Fibroblast of lung (primary cell): ENCODE data around the gene TMPRSS13. TPM values are rescaled to one million over a fixed set of nuclear protein-coding genes. Genes with fewer than 3 reads are reported as not detected.

ENCODE experiments used
- DNase-seq, 2 donors: peaks; one replicate each; pipeline versions ENCODE4 v3.0.0 to v3.0.0-alpha.2; 2010; ENCODE audit warnings: low read depth in 2 of 2
- H2AFZ ChIP-seq: 2 replicates; pipeline ENCODE4 v1.5.1; 2012; ENCODE audit warnings: low read length, control low read depth, inconsistent platforms
- H3K27ac ChIP-seq: 2 replicates; pipeline ENCODE4 v1.5.1; 2011; ENCODE audit warnings: low read length, control low read depth; ENCODE audit not compliant: insufficient read depth
- H3K27me3 ChIP-seq: 2 replicates; pipeline ENCODE4 v1.5.1; 2011; ENCODE audit warnings: mild to moderate bottlenecking, low read length; ENCODE audit not compliant: control insufficient read depth, insufficient read depth
- H3K36me3 ChIP-seq: 2 replicates; pipeline ENCODE4 v1.5.1; 2011; ENCODE audit warnings: low read length; ENCODE audit not compliant: control insufficient read depth, insufficient read depth
- H3K4me1 ChIP-seq: 2 replicates; pipeline ENCODE4 v1.5.1; 2011; ENCODE audit warnings: low read length; ENCODE audit not compliant: control insufficient read depth, insufficient read depth; ENCODE audit errors: extremely low read depth
- H3K4me2 ChIP-seq: 2 replicates; pipeline ENCODE4 v1.5.1; 2011; ENCODE audit warnings: low read length, control low read depth; ENCODE audit not compliant: insufficient read depth; ENCODE audit errors: extremely low read depth
- H3K4me3 ChIP-seq, 4 experiments: fragments of 200-600 bp in 1 of 4; sonication (generic) in 1 of 4; replicated peaks in 1 of 4; 2 replicates each; pipeline ENCODE4 v1.5.1; 2011 to 2016; ENCODE audit warnings: low read length in 4 of 4, low read depth in 3 of 4, mild to moderate bottlenecking in 3 of 4, control low read depth in 2 of 4, inconsistent platforms in 1 of 4, mixed read lengths in 1 of 4; ENCODE audit not compliant: insufficient read depth in 1 of 4; ENCODE audit errors: control extremely low read depth in 1 of 4
- H3K79me2 ChIP-seq: 2 replicates; pipeline ENCODE4 v1.5.1; 2012; ENCODE audit warnings: mild to moderate bottlenecking, low read length, inconsistent platforms; ENCODE audit not compliant: control insufficient read depth, insufficient read depth
- H3K9ac ChIP-seq: 2 replicates; pipeline ENCODE4 v1.5.1; 2011; ENCODE audit warnings: mild to moderate bottlenecking, low read length, control low read depth; ENCODE audit not compliant: insufficient read depth
- H3K9me3 ChIP-seq: 2 replicates; pipeline ENCODE4 v1.5.1; 2012; ENCODE audit warnings: low read depth, low read length; ENCODE audit not compliant: control insufficient read depth, insufficient read depth
- H4K20me1 ChIP-seq: 2 replicates; pipeline ENCODE4 v1.5.1; 2011; ENCODE audit warnings: low read length; ENCODE audit not compliant: control insufficient read depth, insufficient read depth; ENCODE audit errors: extremely low read depth
- EZH2 ChIP-seq: IDR thresholded peaks from 2 replicates; pipeline ENCODE4 v1.5.1; 2012; ENCODE audit warnings: low read length, control low read depth, mild to moderate bottlenecking; ENCODE audit errors: missing control alignments
- polyA plus RNA-seq, 2 donors: library from polyadenylated mRNA; depleted of rRNA in 1 of 2; stranded (reverse) in 1 of 2; unstranded in 1 of 2; fragments of >200 nt; gene quantifications; 2 replicates each; pipeline ENCODE4 v1.2.1, GENCODE V29; 2011 to 2012; ENCODE audit warnings: missing spikeins in 1 of 2
- total RNA-seq: library from RNA; depleted of rRNA; stranded (reverse); fragments of >200 nt; gene quantifications from 2 replicates; pipeline ENCODE4 v1.2.1, GENCODE V29; 2014
- TF ChIP-seq, protein P1 (sequence below), 2 donors: IDR thresholded peaks in 1 of 2; conservative IDR thresholded peaks in 1 of 2; 1 replicate in 1 of 2; 2 replicates in 1 of 2; pipeline ENCODE4 v1.5.1; 2011 to 2012; ENCODE audit warnings: low read length in 2 of 2, control low read depth in 1 of 2, inconsistent platforms in 1 of 2, low read depth in 1 of 2, mild to moderate bottlenecking in 1 of 2

TMPRSS13 gene
- total and polyA plus RNA-seq, 2 donors (not counting 1 experiment from before 2014, with no cell fraction given): not detected

DNA sequence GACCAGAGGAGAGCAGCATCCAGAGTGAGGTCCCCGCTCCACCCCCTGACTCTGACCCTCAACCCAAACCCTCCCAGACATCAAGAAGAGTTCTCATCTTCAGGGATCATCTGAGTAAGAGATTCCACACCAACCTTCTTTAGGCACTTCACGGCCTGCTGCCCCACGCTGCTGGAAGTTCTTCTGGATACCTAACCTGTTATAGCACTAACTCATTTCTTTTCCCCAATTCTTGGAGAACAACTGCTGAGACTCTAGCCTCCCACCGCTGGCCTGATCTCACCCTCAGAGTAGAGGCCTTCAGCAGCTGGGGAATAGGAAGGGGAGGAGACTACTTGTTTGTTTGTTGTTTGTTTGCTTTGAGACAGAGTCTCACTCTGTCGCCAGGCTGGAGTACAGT lies 7.3 kb downstream of the TMPRSS13 start:
- no peaks in the 10 kb centered on the region for H3K79me2 ChIP-seq

DNA sequence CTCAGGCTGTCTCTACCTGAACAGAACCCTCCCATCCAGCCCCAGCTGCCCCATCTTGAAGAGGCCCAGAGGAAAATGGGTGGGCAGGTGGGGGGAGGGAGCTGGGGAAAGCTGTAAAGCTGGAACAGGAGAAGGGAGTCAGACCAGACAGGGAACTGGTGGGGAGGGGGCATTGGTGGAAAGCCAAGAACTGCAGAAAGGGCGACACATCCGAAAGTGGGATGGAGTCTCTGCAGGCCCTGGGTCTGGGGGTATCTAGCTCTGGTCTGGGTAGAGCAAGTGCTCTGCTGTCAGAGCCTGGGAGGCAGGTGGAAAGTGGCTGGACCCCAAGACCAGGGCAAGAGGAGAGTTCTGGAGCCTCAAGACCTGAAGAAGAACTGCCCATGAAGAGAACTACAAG lies 7.7 kb downstream of the TMPRSS13 start:
- H3K4me1 ChIP-seq: no peaks in the 10 kb centered on the region
- no peak overlapping the region for H3K4me3 ChIP-seq
- TF ChIP-seq, protein P1, sequence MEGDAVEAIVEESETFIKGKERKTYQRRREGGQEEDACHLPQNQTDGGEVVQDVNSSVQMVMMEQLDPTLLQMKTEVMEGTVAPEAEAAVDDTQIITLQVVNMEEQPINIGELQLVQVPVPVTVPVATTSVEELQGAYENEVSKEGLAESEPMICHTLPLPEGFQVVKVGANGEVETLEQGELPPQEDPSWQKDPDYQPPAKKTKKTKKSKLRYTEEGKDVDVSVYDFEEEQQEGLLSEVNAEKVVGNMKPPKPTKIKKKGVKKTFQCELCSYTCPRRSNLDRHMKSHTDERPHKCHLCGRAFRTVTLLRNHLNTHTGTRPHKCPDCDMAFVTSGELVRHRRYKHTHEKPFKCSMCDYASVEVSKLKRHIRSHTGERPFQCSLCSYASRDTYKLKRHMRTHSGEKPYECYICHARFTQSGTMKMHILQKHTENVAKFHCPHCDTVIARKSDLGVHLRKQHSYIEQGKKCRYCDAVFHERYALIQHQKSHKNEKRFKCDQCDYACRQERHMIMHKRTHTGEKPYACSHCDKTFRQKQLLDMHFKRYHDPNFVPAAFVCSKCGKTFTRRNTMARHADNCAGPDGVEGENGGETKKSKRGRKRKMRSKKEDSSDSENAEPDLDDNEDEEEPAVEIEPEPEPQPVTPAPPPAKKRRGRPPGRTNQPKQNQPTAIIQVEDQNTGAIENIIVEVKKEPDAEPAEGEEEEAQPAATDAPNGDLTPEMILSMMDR (conservative IDR thresholded peaks at IDR 0.05 in 1 of 2, IDR thresholded peaks at IDR 0.05 in 1 of 2; ENCODE audit: low read depth in 1 of 2, low read length in 2 of 2): no peak
- TF ChIP-seq EZH2: no peak
- H3K36me3 ChIP-seq: no peaks in the 10 kb centered on the region
- H3K27me3 ChIP-seq: peaks cover 3% of the 10 kb centered on the region
- H4K20me1 ChIP-seq: no peaks in the 10 kb centered on the region
- no peak overlapping the region for H3K9ac ChIP-seq
- H3K79me2 ChIP-seq: no peaks in the 10 kb centered on the region
- no peak overlapping the region for H3K27ac ChIP-seq
- H3K9me3 ChIP-seq: no peaks in the 10 kb centered on the region
- H2AFZ ChIP-seq: no peak overlapping the region
- H3K4me2 ChIP-seq: no peak overlapping the region
- DNase-seq: no peak

More for the DNA sequence above, 7.3 kb downstream of the TMPRSS13 start:
- no peaks in the 10 kb centered on the region for H4K20me1 ChIP-seq
- no peak for DNase-seq
- no peaks in the 10 kb centered on the region for H3K36me3 ChIP-seq
- no peak overlapping the region for H3K4me3 ChIP-seq
- H3K27me3 ChIP-seq: peaks cover 3% of the 10 kb centered on the region
- H2AFZ ChIP-seq: no peak overlapping the region
- no peak overlapping the region for H3K27ac ChIP-seq
- H3K4me1 ChIP-seq: no peaks in the 10 kb centered on the region
- no peak overlapping the region for H3K4me2 ChIP-seq
- H3K9ac ChIP-seq: no peak overlapping the region
- TF ChIP-seq, protein P1 (conservative IDR thresholded peaks at IDR 0.05 in 1 of 2, IDR thresholded peaks at IDR 0.05 in 1 of 2; ENCODE audit: low read depth in 1 of 2, low read length in 2 of 2): no peak
- TF ChIP-seq EZH2: no peak
- H3K9me3 ChIP-seq: no peaks in the 10 kb centered on the region

DNA sequence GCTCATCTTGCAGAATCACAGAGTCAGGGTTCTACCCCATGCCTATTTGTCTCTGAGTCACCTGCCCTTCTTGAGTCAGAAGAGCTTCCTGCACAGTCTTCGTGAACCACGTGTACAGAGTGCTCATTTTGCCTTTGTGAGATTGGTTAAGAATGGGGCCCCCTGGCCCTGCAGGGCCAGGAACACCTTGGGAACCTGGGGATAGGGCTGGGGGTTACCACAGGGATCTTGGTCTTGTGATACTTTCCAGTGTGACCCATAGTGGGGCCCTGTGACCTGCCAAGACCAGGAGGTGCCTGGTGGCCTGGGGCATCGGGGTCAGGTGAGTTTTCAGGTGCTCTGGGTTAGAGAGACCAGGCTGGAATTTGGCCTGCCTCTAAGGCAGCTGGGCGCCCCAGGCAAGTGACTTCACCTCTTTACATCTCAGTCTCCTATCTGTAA lies 9.4 kb downstream of the TMPRSS13 start:
- Histone ChIP-seq H4K20me1 (no peaks in the 10 kb centered on the region), H3K4me3 (no peak overlapping the region), H3K9me3 (no peaks in the 10 kb centered on the region), H2AFZ (no peak overlapping the region), H3K36me3 (no peaks in the 10 kb centered on the region), H3K9ac (no peak overlapping the region), H3K27ac (no peak overlapping the region), H3K79me2 (no peaks in the 10 kb centered on the region), H3K4me2 (no peak overlapping the region), H3K27me3 (peaks cover 3% of the 10 kb centered on the region), H3K4me1 (no peaks in the 10 kb centered on the region)
- no peak for DNase-seq
- TF ChIP-seq, protein P1 (conservative IDR thresholded peaks at IDR 0.05 in 1 of 2, IDR thresholded peaks at IDR 0.05 in 1 of 2; ENCODE audit: low read depth in 1 of 2, low read length in 2 of 2): no peak
- no peak for TF ChIP-seq EZH2
